Loucy (cell line): ENCODE results near the gene SLC5A11.

Experiments used
- EZH2phosphoT487 ChIP-seq: fragments of 200-600 bp; IDR thresholded peaks from 2 replicates; pipeline ENCODE4 v1.6.1; 2018; ENCODE audit warnings: antibody characterized with exemption, mild to moderate bottlenecking, moderate library complexity, borderline replicate concordance
- TF ChIP-seq, protein P1 (sequence below): fragments of 200-600 bp; sonication (generic); conservative IDR thresholded peaks from 2 replicates; pipeline ENCODE4 v1.5.1; 2014; ENCODE audit warnings: mild to moderate bottlenecking, antibody characterized with exemption, low read length

GRCh38 chr16:24810951-24811843 is 34.6 kb upstream of the SLC5A11 start:
- TF ChIP-seq, protein P1, sequence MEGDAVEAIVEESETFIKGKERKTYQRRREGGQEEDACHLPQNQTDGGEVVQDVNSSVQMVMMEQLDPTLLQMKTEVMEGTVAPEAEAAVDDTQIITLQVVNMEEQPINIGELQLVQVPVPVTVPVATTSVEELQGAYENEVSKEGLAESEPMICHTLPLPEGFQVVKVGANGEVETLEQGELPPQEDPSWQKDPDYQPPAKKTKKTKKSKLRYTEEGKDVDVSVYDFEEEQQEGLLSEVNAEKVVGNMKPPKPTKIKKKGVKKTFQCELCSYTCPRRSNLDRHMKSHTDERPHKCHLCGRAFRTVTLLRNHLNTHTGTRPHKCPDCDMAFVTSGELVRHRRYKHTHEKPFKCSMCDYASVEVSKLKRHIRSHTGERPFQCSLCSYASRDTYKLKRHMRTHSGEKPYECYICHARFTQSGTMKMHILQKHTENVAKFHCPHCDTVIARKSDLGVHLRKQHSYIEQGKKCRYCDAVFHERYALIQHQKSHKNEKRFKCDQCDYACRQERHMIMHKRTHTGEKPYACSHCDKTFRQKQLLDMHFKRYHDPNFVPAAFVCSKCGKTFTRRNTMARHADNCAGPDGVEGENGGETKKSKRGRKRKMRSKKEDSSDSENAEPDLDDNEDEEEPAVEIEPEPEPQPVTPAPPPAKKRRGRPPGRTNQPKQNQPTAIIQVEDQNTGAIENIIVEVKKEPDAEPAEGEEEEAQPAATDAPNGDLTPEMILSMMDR: no peak
- no peak for TF ChIP-seq EZH2phosphoT487
